Osteocyte (in vitro differentiated cells): ENCODE measurements around the gene TEX54. TPM values are rescaled to one million over a fixed set of nuclear protein-coding genes. Genes with fewer than 3 reads are reported as not detected.
"Not testable (repeated sequence)": the region's sequence is repeated elsewhere in the genome, so short reads cannot be mapped to it uniquely, and the experiment has no call there.

Source experiments
- DNase-seq: peaks from one replicate; pipeline ENCODE4 v3.0.0; 2021; ENCODE audit warnings: mixed read lengths; ENCODE audit not compliant: unreplicated experiment; ENCODE audit errors: extremely low spot score
- H3K27ac Mint-ChIP-seq: one replicate; pipeline ENCODE4 v1.8.0; 2021; ENCODE audit warnings: mild to moderate bottlenecking, mixed read lengths; ENCODE audit not compliant: unreplicated experiment
- H3K27me3 Mint-ChIP-seq: one replicate; pipeline ENCODE4 v1.8.0; 2021; ENCODE audit warnings: mixed read lengths; ENCODE audit not compliant: unreplicated experiment
- H3K36me3 Mint-ChIP-seq: one replicate; pipeline ENCODE4 v1.8.0; 2021; ENCODE audit warnings: mixed read lengths; ENCODE audit not compliant: unreplicated experiment
- H3K4me1 Mint-ChIP-seq: one replicate; pipeline ENCODE4 v1.8.0; 2021; ENCODE audit warnings: mixed read lengths; ENCODE audit not compliant: unreplicated experiment
- H3K4me3 Mint-ChIP-seq: one replicate; pipeline ENCODE4 v1.8.0; 2021; ENCODE audit warnings: mild to moderate bottlenecking, moderate library complexity, mixed read lengths; ENCODE audit not compliant: unreplicated experiment
- H3K9me3 Mint-ChIP-seq: one replicate; pipeline ENCODE4 v1.8.0; 2021; ENCODE audit warnings: mixed read lengths; ENCODE audit not compliant: unreplicated experiment
- CTCF ChIP-seq: fragments of 200-600 bp; sonication (generic); IDR thresholded peaks from 2 replicates; pipeline ENCODE4 v1.5.0; 2021; ENCODE audit warnings: antibody characterized with exemption, mild to moderate bottlenecking, moderate library complexity
- total RNA-seq: library from RNA; stranded (reverse); gene quantifications from 2 replicates; pipeline ENCODE4 v1.2.1, GENCODE V29; 2021

TEX54 gene
- total RNA-seq, 1 donor from 2014 or later = not detected

- peak within 1 kb of the TSS; percentile 100 for H3K27ac Mint-ChIP-seq
- H3K4me1 Mint-ChIP-seq = peaks cover 30% of the 10 kb centered on the region
- H3K4me3 Mint-ChIP-seq = peak within 1 kb of the TSS; percentile 98
- H3K9me3 Mint-ChIP-seq = no peaks in the 10 kb centered on the region
- no peak for TF ChIP-seq CTCF
- DNase-seq = peak; percentile 100
- H3K36me3 Mint-ChIP-seq = peaks cover 17% of the 10 kb centered on the region
- no peaks in the 10 kb centered on the region for H3K27me3 Mint-ChIP-seq
Observed at GRCh38 chr11:62831520-62832335, 913 bp downstream of the TEX54 start, which contains the start of gene STX5. STX5 (minus strand) TSS chr11:62832051; CDS start chr11:62831243, 808 bp downstream.

GRCh38 chr11:62830904-62831519 lies 1.6 kb downstream of the TEX54 start:
- H3K36me3 Mint-ChIP-seq = peaks cover 17% of the 10 kb centered on the region
- H3K9me3 Mint-ChIP-seq = no peaks in the 10 kb centered on the region
- H3K27me3 Mint-ChIP-seq = no peaks in the 10 kb centered on the region
- no peak for TF ChIP-seq CTCF
- H3K4me3 Mint-ChIP-seq = peak overlapping the region; percentile 98
- DNase-seq = no peak
- H3K27ac Mint-ChIP-seq = peak overlapping the region; percentile 100
- H3K4me1 Mint-ChIP-seq = peaks cover 30% of the 10 kb centered on the region

GRCh38 chr11:62828130-62828529 lies 4.5 kb downstream of the TEX54 start:
- not testable (repeated sequence) for DNase-seq, H3K9me3 Mint-ChIP-seq, H3K27me3 Mint-ChIP-seq, H3K27ac Mint-ChIP-seq, H3K4me3 Mint-ChIP-seq
- Mint-ChIP-seq H3K4me1 (peaks cover 19% of the 10 kb centered on the region), H3K36me3 (peaks cover 33% of the 10 kb centered on the region)

GRCh38 chr11:62823677-62824076 lies 9.0 kb downstream of the TEX54 start:
- Mint-ChIP-seq H3K36me3 (peaks cover 47% of the 10 kb centered on the region), H3K27ac (no peak overlapping the region), H3K4me1 (no peaks in the 10 kb centered on the region), H3K9me3 (no peaks in the 10 kb centered on the region), H3K4me3 (no peak overlapping the region), H3K27me3 (no peaks in the 10 kb centered on the region)
- no peak for DNase-seq
- TF ChIP-seq CTCF = no peak

- no peak for DNase-seq
- no peaks in the 10 kb centered on the region for H3K9me3 Mint-ChIP-seq
- no peak overlapping the region for H3K4me3 Mint-ChIP-seq
- no peak for TF ChIP-seq CTCF
- no peaks in the 10 kb centered on the region for H3K4me1 Mint-ChIP-seq
- H3K27ac Mint-ChIP-seq = no peak overlapping the region
- peaks cover 27% of the 10 kb centered on the region for H3K36me3 Mint-ChIP-seq
- H3K27me3 Mint-ChIP-seq = no peaks in the 10 kb centered on the region
Observed at GRCh38 chr11:62817129-62817528, 15.5 kb downstream of the TEX54 start.
